HG03432 (cell line): ENCODE measurements around the gene GATA3.
A peak's percentile ranks its signal among the peaks of the same experiment; 100 is the strongest.

Experiments used
- ATAC-seq: cut with Tn5 transposase; IDR thresholded peaks from one replicate; pipeline ENCODE4 v1.9.1; 2021; ENCODE audit warnings: mild to moderate bottlenecking, moderate library complexity; ENCODE audit not compliant: unreplicated experiment

The GATA3 gene

GRCh38 chr10:8050556-8051108 is 3.9 kb upstream of the GATA3 start:
- ATAC-seq: no peak

GRCh38 chr10:8051109-8051821 is 3.2 kb upstream of the GATA3 start:
- no peak for ATAC-seq

DNA sequence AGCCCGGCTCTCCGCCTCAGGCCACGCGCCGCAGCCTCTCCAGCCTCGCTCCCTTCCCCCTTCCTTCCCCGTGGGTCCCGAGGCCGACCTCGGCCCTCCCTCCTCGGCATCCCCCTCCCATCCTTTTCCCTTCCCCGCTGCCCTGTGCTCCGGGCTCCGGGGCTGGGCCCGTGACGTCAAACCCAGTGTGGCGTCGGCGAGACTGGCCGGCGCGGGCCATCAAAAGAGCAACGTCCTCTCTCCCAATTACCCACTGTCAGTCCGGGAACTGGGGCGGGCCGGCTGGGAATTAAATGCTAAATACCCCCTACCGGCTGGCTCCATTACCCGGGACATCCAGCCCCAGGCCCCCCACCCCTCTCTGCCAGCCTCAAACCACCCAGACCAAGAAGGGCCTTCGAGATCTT is 2.6 kb upstream of the GATA3 start:
- ATAC-seq: no peak

DNA sequence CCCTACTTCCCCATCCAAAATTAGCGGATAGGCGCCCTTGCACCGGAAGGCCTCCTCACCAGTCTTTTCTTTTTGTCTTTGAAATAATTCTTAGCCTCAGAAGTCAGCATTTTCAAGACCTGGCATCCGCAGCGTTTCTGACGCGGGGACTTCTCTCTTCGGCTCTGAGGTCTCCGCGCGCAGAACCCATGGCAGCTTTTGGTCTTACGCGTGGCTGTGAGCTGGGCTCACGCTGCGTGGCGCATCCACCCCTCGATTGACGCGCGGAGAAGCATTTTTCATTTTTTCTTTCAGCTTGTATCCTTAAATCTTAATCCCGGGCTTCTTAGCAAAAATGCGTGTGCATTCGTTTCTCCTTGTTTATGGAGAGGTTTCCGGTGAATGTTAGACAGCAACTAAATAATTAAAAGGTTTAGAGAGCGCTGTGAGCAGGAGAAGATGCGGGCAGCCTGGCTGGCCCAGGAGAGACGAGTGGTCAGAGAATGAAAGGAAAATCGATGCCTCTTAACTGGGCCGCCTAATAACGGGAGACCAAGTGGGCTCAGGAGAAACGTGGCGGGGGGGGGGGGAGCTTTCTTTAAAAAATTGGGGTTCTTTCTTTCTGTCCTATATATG is 2.0 kb upstream of the GATA3 start:
- no peak for ATAC-seq

GRCh38 chr10:8052956-8053445 is 1.5 kb upstream of the GATA3 start:
- no peak for ATAC-seq

DNA sequence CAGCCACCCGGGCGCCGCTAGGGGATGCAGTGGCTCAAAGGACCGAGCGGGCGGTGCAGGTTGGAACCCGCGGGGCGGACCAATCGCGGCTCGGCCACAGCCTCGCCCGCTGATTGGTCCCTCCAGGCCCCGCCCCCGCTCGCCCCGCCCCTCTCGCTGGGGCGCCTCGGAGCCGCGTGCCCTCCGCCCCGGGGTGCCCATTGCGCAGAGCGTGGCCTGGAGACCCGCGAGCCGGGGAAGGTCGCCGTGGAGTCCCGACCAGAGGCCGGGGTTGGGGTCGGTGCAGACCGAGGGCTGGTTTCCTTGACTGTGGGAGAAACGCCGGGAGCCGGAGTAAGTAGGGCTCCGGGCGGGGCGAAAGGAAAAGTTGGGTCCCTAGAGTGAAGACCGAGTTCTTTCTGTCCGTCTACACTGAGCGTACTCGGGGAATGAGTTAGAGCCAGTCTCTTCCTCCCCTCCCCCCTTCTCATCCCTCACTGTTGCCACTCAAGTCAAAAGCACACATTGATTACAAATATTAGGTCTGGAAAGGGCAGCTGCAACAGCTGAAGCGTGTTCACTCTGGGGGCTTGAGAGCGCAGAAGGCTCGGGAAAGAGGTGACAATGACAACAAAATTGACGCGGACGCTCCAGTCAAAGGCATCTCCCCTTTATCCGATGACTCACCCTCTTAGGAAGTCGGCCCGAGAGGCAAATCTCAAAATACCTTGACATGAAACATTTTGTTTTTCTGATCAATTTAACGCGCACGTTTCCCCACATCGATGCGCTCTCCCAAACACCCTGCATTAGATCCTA is 843 bp upstream of the GATA3 start:
- ATAC-seq: peak; percentile 60

DNA sequence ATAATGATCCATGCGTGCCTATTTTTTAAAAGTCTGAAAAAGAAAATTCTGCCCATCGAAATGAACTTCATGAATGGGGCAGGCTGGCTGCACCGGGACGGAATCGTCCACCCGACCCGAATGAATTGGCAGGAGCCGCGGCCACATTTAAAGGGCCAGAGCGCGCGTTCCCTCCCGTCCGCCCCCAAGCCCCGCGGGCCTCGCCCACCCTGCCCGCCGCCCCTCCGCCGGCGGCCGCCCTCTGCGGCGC is 319 bp upstream of the GATA3 start:
- peak; percentile 18 for ATAC-seq

- ATAC-seq: no peak
Observed at GRCh38 chr10:8055420-8056349, 1.2 kb downstream of the GATA3 start.

GRCh38 chr10:8056378-8056777 is 1.9 kb downstream of the GATA3 start:
- no peak for ATAC-seq

GRCh38 chr10:8056871-8057331 is 2.4 kb downstream of the GATA3 start:
- peak; percentile 28 for ATAC-seq

- ATAC-seq: no peak
Observed at GRCh38 chr10:8057636-8058273, 3.3 kb downstream of the GATA3 start.

- ATAC-seq: no peak
Observed at GRCh38 chr10:8058274-8059111, 4.0 kb downstream of the GATA3 start.

GRCh38 chr10:8059191-8059936 is 4.9 kb downstream of the GATA3 start:
- ATAC-seq: no peak

GRCh38 chr10:8060010-8060703 is 5.7 kb downstream of the GATA3 start:
- ATAC-seq: peak; percentile 52

DNA sequence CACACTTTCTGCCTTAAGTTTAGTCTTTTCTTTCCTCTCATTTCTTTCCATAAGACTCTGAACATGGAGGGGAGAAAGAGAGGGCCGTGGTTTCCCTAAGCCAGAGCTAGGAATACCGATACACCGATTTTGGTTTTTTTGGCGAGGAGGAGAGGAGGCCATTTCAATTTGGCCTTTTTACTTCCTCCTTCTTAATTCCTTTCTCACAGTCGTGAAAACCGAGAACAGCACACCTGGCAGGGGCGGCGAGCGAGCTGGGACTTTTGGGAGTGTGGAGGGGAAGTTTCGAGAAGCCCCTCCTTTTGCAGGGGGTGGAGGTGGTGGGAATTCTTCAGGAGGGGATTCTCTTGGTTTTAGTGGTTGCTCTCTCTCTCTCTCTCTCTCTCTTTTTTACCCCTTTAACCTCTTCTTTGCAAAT is 6.2 kb downstream of the GATA3 start:
- ATAC-seq: no peak

DNA sequence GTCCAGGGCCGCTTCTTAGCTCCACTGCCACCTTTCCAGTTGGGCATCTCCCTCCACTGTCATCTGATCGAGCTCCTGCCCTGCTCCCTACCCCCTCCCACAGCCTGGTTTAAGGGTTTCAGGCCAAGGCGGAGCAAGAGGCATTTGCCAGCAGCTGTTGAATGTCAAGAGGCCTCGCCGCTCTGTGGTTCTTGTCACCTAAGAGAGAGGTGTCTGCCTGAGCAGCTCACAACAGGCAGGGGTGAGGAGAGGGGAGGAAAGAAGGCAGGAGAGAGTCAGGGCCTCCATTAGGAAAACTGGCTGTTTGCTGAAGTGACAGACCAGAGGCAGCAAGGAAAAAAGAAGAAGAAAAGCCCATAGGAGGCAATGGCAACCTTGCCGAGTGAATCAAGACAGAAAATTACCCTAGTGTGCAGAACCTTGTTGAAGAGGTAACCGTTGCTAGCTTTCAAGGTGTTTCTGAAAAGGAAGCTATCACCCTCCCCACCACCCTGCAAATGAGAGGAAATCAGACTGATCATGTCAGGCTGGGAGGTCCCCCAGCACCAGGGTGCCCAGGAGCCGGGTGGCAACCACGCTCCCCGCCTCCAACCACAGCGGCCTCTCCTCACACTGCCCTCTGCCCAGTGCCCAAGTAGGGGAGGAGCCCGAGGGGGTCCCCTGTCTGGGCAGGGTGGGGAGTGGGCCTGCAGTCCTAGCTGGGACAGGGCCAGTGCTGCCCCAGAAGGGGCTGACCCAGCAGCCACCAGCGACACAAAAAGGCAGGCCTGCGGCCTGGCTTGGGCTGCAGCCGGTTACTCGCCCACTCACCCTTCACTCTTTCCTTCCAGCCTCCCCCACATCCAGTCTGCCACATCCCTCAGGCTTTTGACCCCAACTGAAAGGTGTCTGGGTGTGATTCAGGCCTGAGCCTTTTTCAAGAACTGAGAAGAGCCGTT is 7.1 kb downstream of the GATA3 start:
- no peak for ATAC-seq
